Ectodermal cell (in vitro differentiated cells): Measurements from ENCODE around the gene PACS2.

Experiments
- H3K27ac ChIP-seq: 2 replicates; pipeline ENCODE4 v1.7.0; 2013; ENCODE audit warnings: mild to moderate bottlenecking, low read depth, low read length; ENCODE audit not compliant: insufficient read depth, poor library complexity, severe bottlenecking
- H3K27me3 ChIP-seq: 2 replicates; pipeline ENCODE4 v1.7.0; 2013; ENCODE audit warnings: mild to moderate bottlenecking, low read length; ENCODE audit not compliant: insufficient read depth, control insufficient read depth, poor library complexity, severe bottlenecking
- H3K36me3 ChIP-seq: one replicate; pipeline ENCODE4 v1.7.0; 2013; ENCODE audit warnings: low read length; ENCODE audit not compliant: control insufficient read depth, insufficient read depth
- H3K4me1 ChIP-seq: one replicate; pipeline ENCODE4 v1.7.0; 2013; ENCODE audit warnings: low read length; ENCODE audit not compliant: control insufficient read depth, insufficient read depth
- H3K4me3 ChIP-seq: 2 replicates; pipeline ENCODE4 v1.7.0; 2013; ENCODE audit warnings: low read depth, low read length, control low read depth; ENCODE audit not compliant: insufficient read depth
- H3K9me3 ChIP-seq: 2 replicates; pipeline ENCODE4 v1.7.0; 2013; ENCODE audit warnings: mild to moderate bottlenecking, low read length, moderate library complexity; ENCODE audit not compliant: control insufficient read depth
- WGBS, 2 experiments: methylation state at CpG; one replicate each; pipeline ENCODE4 v1.1.7; 2013; ENCODE audit warnings: missing lambda C conversion rate in 2 of 2; 5-methylcytosine and 5-hydroxymethylcytosine counted together

Gene PACS2

GRCh38 chr14:105368910-105369652 lies 54.5 kb downstream of the PACS2 start:
- 95 to 96% methylated on average over 29 of the region's 29 CpGs for WGBS, 2 experiments
- Histone ChIP-seq H3K4me3 (no peak overlapping the region), H3K27me3 (peaks cover 10% of the 10 kb centered on the region), H3K4me1 (peaks cover 2% of the 10 kb centered on the region), H3K9me3 (no peaks in the 10 kb centered on the region), H3K27ac (no peak overlapping the region), H3K36me3 (no peaks in the 10 kb centered on the region)

GRCh38 chr14:105369653-105370040 lies 55.1 kb downstream of the PACS2 start:
- Histone ChIP-seq H3K4me3 (no peak overlapping the region), H3K27ac (no peak overlapping the region), H3K4me1 (peaks cover 2% of the 10 kb centered on the region), H3K36me3 (no peaks in the 10 kb centered on the region), H3K9me3 (no peaks in the 10 kb centered on the region), H3K27me3 (peaks cover 6% of the 10 kb centered on the region)
- 93 to 96% methylated on average over 28 of the region's 28 CpGs for WGBS, 2 experiments

GRCh38 chr14:105374389-105374788 lies 59.8 kb downstream of the PACS2 start:
- Histone ChIP-seq H3K9me3 (no peaks in the 10 kb centered on the region), H3K4me3 (no peak overlapping the region)
- WGBS, 2 experiments = 94 to 95% methylated on average over 11 of the region's 11 CpGs

GRCh38 chr14:105375635-105376057 lies 61.1 kb downstream of the PACS2 start:
- H3K4me3 ChIP-seq = no peak overlapping the region
- WGBS, 2 experiments = 76 to 88% methylated on average over 4 of the region's 4 CpGs
- no peaks in the 10 kb centered on the region for H3K27me3 ChIP-seq
- no peaks in the 10 kb centered on the region for H3K36me3 ChIP-seq
- H3K4me1 ChIP-seq = no peaks in the 10 kb centered on the region
- H3K9me3 ChIP-seq = no peaks in the 10 kb centered on the region
- no peak overlapping the region for H3K27ac ChIP-seq

More at GRCh38 chr14:105374389-105374788, 59.8 kb downstream of the PACS2 start:
- Histone ChIP-seq H3K27ac (no peak overlapping the region), H3K27me3 (no peaks in the 10 kb centered on the region), H3K36me3 (no peaks in the 10 kb centered on the region), H3K4me1 (no peaks in the 10 kb centered on the region)

GRCh38 chr14:105376521-105377440 lies 62.2 kb downstream of the PACS2 start:
- WGBS, 2 experiments = 87 to 88% methylated on average over 34 of the region's 34 CpGs
- H3K36me3 ChIP-seq = no peaks in the 10 kb centered on the region

GRCh38 chr14:105377555-105378182 lies 63.1 kb downstream of the PACS2 start:
- H3K4me3 ChIP-seq = no peak overlapping the region
- H3K27ac ChIP-seq = no peak overlapping the region
- no peaks in the 10 kb centered on the region for H3K4me1 ChIP-seq
- no peaks in the 10 kb centered on the region for H3K9me3 ChIP-seq
- H3K36me3 ChIP-seq = no peaks in the 10 kb centered on the region
- no peaks in the 10 kb centered on the region for H3K27me3 ChIP-seq
- 85 to 88% methylated on average over 23 of the region's 23 CpGs for WGBS, 2 experiments

More at GRCh38 chr14:105376521-105377440, 62.2 kb downstream of the PACS2 start:
- Histone ChIP-seq H3K9me3 (no peaks in the 10 kb centered on the region), H3K27ac (no peak overlapping the region), H3K4me1 (no peaks in the 10 kb centered on the region), H3K27me3 (no peaks in the 10 kb centered on the region), H3K4me3 (no peak overlapping the region)

- H3K9me3 ChIP-seq = no peaks in the 10 kb centered on the region
- H3K36me3 ChIP-seq = no peaks in the 10 kb centered on the region
- WGBS, 2 experiments = 90 to 93% methylated on average over 11 of the region's 11 CpGs
- H3K27me3 ChIP-seq = no peaks in the 10 kb centered on the region
- H3K4me1 ChIP-seq = no peaks in the 10 kb centered on the region
- H3K27ac ChIP-seq = no peak overlapping the region
- no peak overlapping the region for H3K4me3 ChIP-seq
Measured at GRCh38 chr14:105378199-105378598, 63.7 kb downstream of the PACS2 start.

GRCh38 chr14:105378873-105379685 lies 64.5 kb downstream of the PACS2 start:
- Histone ChIP-seq H3K27me3 (no peaks in the 10 kb centered on the region), H3K9me3 (no peaks in the 10 kb centered on the region), H3K4me1 (no peaks in the 10 kb centered on the region), H3K27ac (no peak overlapping the region), H3K4me3 (no peak overlapping the region), H3K36me3 (no peaks in the 10 kb centered on the region)
- WGBS, 2 experiments = 94% methylated on average over 17 of the region's 17 CpGs

GRCh38 chr14:105379946-105380345 lies 65.4 kb downstream of the PACS2 start:
- H3K27me3 ChIP-seq = no peaks in the 10 kb centered on the region
- no peak overlapping the region for H3K4me3 ChIP-seq
- H3K36me3 ChIP-seq = no peaks in the 10 kb centered on the region
- H3K27ac ChIP-seq = no peak overlapping the region
- H3K9me3 ChIP-seq = no peaks in the 10 kb centered on the region
- WGBS, 2 experiments = 95 to 96% methylated on average over 14 of the region's 14 CpGs
- H3K4me1 ChIP-seq = no peaks in the 10 kb centered on the region
